Uterus (tissue), 4 donors: ENCODE data around the gene TRPV5. TPM values are rescaled to one million over a fixed set of nuclear protein-coding genes. Genes with fewer than 3 reads are reported as not detected.

ENCODE experiments used
- DNase-seq, 2 donors: peaks; one replicate each; pipeline ENCODE4 v3.0.0-alpha.2; 2019 to 2020
- H3K27ac ChIP-seq, 2 donors: fragments of 200-600 bp; sonication (generic); 1 replicate in 1 of 2; 2 replicates in 1 of 2; pipeline ENCODE4 v1.5.1; 2016 to 2018
- H3K27me3 ChIP-seq, 2 donors: fragments of 200-600 bp; sonication (generic); one replicate each; pipeline ENCODE4 v1.5.1; 2018 to 2019; ENCODE audit warnings: control low read depth in 1 of 2
- H3K36me3 ChIP-seq, 2 donors: fragments of 200-600 bp; sonication (generic); one replicate each; pipeline ENCODE4 v1.5.1; 2019; ENCODE audit warnings: control low read depth in 1 of 2
- H3K4me1 ChIP-seq, 2 donors: fragments of 200-600 bp; sonication (generic); one replicate each; pipeline ENCODE4 v1.5.1; 2018 to 2019; ENCODE audit warnings: control low read depth in 1 of 2
- H3K4me3 ChIP-seq, 2 donors: fragments of 200-600 bp; sonication (generic); 1 replicate in 1 of 2; 2 replicates in 1 of 2; pipeline ENCODE4 v1.5.1; 2018 to 2019; ENCODE audit warnings: mild to moderate bottlenecking in 1 of 2
- H3K9me3 ChIP-seq, 2 donors: fragments of 200-600 bp; sonication (generic); one replicate each; pipeline ENCODE4 v1.5.1; 2019; ENCODE audit warnings: control low read depth in 1 of 2
- CTCF ChIP-seq, 4 experiments: fragments of 200-600 bp in 2 of 4; fragments of 450-650 bp in 2 of 4; sonication (generic) in 2 of 4; IDR thresholded peaks; one replicate each; pipeline ENCODE4 v1.5.1; 2016 to 2019; ENCODE audit warnings: antibody characterized with exemption in 4 of 4, mild to moderate bottlenecking in 2 of 4, moderate library complexity in 1 of 4
- POLR2A ChIP-seq, 2 donors: fragments of 450-650 bp; IDR thresholded peaks; one replicate each; pipeline ENCODE4 v1.6.1; 2016; ENCODE audit warnings: antibody characterized with exemption in 2 of 2, mild to moderate bottlenecking in 1 of 2, moderate library complexity in 1 of 2
- intact Hi-C: fragments of 100-400 bp; cut with DNase I; formaldehyde crosslinking; loops from one replicate; pipeline ENCODE4 v1.15.1; 2023; ENCODE audit warnings: low total_unique reads
- total RNA-seq, 4 donors: library from RNA; depleted of rRNA in 3 of 4; stranded (reverse); fragments of >200 nt in 3 of 4; gene quantifications; one replicate each; pipeline versions ENCODE4 v1.1.0 to v1.2.4, GENCODE V29; 2014 to 2023
- donor health status: DM: yes; HTN: yes; CAD: no.

TRPV5 gene
- total RNA-seq, 4 donors from 2014 or later = 0.34 TPM; not detected in 3

DNA sequence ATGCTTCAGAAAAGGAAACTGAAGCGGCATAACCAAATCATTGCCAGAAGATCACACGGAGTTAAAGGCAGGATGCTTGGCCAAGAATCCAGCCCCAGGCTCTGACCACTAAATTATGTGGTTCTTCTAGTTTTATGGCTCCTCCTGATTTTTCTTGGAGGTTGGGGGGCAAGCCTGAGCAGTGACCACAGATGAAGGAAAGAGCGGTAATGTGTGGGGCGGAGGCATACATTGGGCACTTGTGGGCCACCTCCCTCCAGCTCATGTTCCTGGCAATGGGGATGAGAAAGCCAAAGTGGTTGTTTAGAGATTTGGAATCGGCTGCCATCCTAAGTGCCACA lies 51.2 kb downstream of the TRPV5 start:
- Histone ChIP-seq H3K36me3 (no peaks in the 10 kb centered on the region), H3K27ac (no peak overlapping the region), H3K9me3 (no peaks in the 10 kb centered on the region), H3K27me3 (no peaks in the 10 kb centered on the region), H3K4me3 (no peak overlapping the region), H3K4me1 (no peaks in the 10 kb centered on the region)
- TF ChIP-seq CTCF (IDR thresholded peaks at IDR 0.05) (no peak), POLR2A (IDR thresholded peaks at IDR 0.05) (no peak)
- DNase-seq = no peak
- intact Hi-C loops = no loop called here

- DNase-seq = no peak
- intact Hi-C loops = no loop called here
- no peaks in the 10 kb centered on the region for H3K27me3 ChIP-seq
- no peak overlapping the region for H3K27ac ChIP-seq
- no peak overlapping the region for H3K4me3 ChIP-seq
- TF ChIP-seq POLR2A (IDR thresholded peaks at IDR 0.05) (no peak), CTCF (IDR thresholded peaks at IDR 0.05) (no peak)
- no peaks in the 10 kb centered on the region for H3K36me3 ChIP-seq
- H3K9me3 ChIP-seq = no peaks in the 10 kb centered on the region
- H3K4me1 ChIP-seq = no peaks in the 10 kb centered on the region
Observed at GRCh38 chr7:142881586-142882337, 51.8 kb downstream of the TRPV5 start.

DNA sequence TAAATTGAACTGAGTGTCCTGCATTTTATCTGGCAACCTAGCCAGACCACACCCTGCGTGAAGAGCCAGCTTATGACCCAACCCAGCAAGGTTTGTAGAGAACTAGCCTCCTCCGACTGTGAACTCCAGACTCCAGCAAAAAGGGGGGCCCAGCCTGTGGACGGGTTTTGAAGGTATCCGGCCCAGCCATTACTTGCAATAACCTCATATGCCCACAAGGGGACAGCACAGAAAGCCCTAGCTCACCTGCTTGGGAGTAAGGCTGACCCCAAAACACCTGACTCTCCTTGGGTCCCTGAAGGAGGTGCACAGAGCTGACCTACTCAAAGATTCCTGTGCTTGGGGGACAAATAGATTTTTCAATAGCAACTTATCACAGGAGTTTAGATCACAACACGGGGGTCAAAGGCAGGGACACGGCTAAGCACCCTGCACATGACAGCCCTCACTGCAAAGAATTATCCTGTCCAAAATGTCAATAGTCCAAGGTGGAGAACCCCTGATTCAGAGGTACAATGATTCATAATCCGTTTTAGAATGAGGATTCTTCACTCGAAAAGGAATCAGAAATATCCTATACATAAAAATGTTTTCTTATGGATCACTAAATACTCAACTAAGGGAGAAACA lies 52.6 kb downstream of the TRPV5 start:
- intact Hi-C loops = no loop called here
- H3K27ac ChIP-seq = no peak overlapping the region
- no peak overlapping the region for H3K4me3 ChIP-seq
- no peaks in the 10 kb centered on the region for H3K27me3 ChIP-seq
- H3K36me3 ChIP-seq = no peaks in the 10 kb centered on the region
- TF ChIP-seq CTCF (IDR thresholded peaks at IDR 0.05) (peak in 3 of 4 experiments; percentile 7 to 29 (median 16)), POLR2A (IDR thresholded peaks at IDR 0.05) (no peak)
- DNase-seq = peak in 1 of 2 donors; percentile 10
- H3K4me1 ChIP-seq = no peaks in the 10 kb centered on the region
- H3K9me3 ChIP-seq = no peaks in the 10 kb centered on the region

DNA sequence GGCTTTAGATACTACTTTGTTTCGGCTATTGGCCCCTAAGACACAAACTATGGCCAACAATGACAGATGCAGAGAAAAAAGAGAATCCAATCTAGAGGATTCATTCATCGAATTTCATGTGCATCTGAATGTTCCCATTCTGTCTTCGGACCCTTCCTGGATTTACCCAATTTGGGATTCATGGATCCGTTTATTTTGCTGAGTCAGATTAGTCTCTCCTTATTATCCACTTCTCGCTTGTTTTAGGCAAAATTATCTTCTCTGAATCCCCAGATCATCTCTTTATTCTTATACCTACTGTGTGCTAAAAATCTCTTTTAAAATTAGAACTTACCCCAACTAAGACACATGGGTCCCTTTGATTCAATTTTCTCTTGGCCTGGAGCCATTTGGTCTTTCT lies 54.5 kb downstream of the TRPV5 start:
- no peaks in the 10 kb centered on the region for H3K9me3 ChIP-seq
- no peak overlapping the region for H3K27ac ChIP-seq
- intact Hi-C loops = no loop called here
- H3K27me3 ChIP-seq = no peaks in the 10 kb centered on the region
- no peaks in the 10 kb centered on the region for H3K36me3 ChIP-seq
- TF ChIP-seq POLR2A (IDR thresholded peaks at IDR 0.05) (no peak), CTCF (IDR thresholded peaks at IDR 0.05) (no peak)
- H3K4me3 ChIP-seq = no peak overlapping the region
- DNase-seq = no peak
- no peaks in the 10 kb centered on the region for H3K4me1 ChIP-seq

DNA sequence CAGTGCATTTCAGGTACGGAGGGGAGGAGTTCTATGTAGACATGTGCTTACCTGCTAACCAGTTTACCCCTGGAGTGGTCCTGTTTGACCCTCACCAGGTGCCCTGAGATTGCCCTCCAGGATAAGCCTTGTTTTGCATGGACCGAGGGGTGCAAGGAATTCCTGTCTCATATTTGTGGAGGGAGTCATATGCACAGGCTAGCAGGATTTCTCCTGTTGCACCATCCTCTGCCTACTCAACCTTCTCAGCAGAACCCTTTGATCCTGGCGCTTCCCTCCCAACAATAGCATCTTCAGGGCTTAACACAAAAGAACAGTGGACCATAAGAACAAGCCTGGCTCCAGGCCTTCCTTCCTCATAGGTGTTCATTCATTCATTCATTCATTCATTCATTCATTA lies 55.2 kb downstream of the TRPV5 start:
- no peaks in the 10 kb centered on the region for H3K36me3 ChIP-seq
- no peaks in the 10 kb centered on the region for H3K27me3 ChIP-seq
- no peaks in the 10 kb centered on the region for H3K9me3 ChIP-seq
- H3K4me1 ChIP-seq = no peaks in the 10 kb centered on the region
- no peak overlapping the region for H3K4me3 ChIP-seq
- no peak overlapping the region for H3K27ac ChIP-seq
- TF ChIP-seq POLR2A (IDR thresholded peaks at IDR 0.05) = no peak
- TF ChIP-seq CTCF (IDR thresholded peaks at IDR 0.05) = no peak
- no peak for DNase-seq
- intact Hi-C loops = no loop called here
